Nephron progenitor cell (in vitro differentiated cells): Measurements from ENCODE around the gene KCTD7.
"Not testable (repeated sequence)": the region's sequence is repeated elsewhere in the genome, so short reads cannot be mapped to it uniquely, and the experiment has no call there.

ENCODE experiments used
- DNase-seq: peaks from one replicate; pipeline ENCODE4 v3.0.0; 2021
- H3K27ac Mint-ChIP-seq: 2 replicates; pipeline ENCODE4 v1.8.0; 2021; ENCODE audit warnings: mild to moderate bottlenecking, moderate library complexity, mixed read lengths
- H3K27me3 Mint-ChIP-seq: 2 replicates; pipeline ENCODE4 v1.8.0; 2021; ENCODE audit warnings: mild to moderate bottlenecking, low read depth, mixed read lengths; ENCODE audit not compliant: poor library complexity
- H3K36me3 Mint-ChIP-seq: 2 replicates; pipeline ENCODE4 v1.8.0; 2021; ENCODE audit warnings: low read depth, mixed read lengths
- H3K4me1 Mint-ChIP-seq: 2 replicates; pipeline ENCODE4 v1.8.0; 2021; ENCODE audit warnings: mixed read lengths
- H3K4me3 Mint-ChIP-seq: 2 replicates; pipeline ENCODE4 v1.8.0; 2021; ENCODE audit warnings: mild to moderate bottlenecking, moderate library complexity, mixed read lengths
- H3K9me3 Mint-ChIP-seq: 2 replicates; pipeline ENCODE4 v1.8.0; 2021; ENCODE audit warnings: mild to moderate bottlenecking, moderate library complexity, mixed read lengths
- CTCF ChIP-seq: fragments of 200-600 bp; sonication (generic); IDR thresholded peaks from 2 replicates; pipeline ENCODE4 v1.5.0; 2021; ENCODE audit warnings: antibody characterized with exemption

Gene KCTD7

GRCh38 chr7:66679633-66680244 lies 51.1 kb downstream of the KCTD7 start:
- no peak for TF ChIP-seq CTCF
- DNase-seq, result no peak
- Mint-ChIP-seq H3K27me3 (peaks cover 10% of the 10 kb centered on the region), H3K4me1 (peaks cover 17% of the 10 kb centered on the region), H3K27ac (peak overlapping the region; percentile 92), H3K9me3 (no peaks in the 10 kb centered on the region), H3K36me3 (peaks cover 6% of the 10 kb centered on the region), H3K4me3 (no peak overlapping the region)

- H3K27ac Mint-ChIP-seq, result peak overlapping the region; percentile 93
- H3K27me3 Mint-ChIP-seq, result peaks cover 10% of the 10 kb centered on the region
- peak; percentile 92 for DNase-seq
- H3K4me3 Mint-ChIP-seq, result peak overlapping the region; percentile 89
- no peak for TF ChIP-seq CTCF
- peaks cover 18% of the 10 kb centered on the region for H3K36me3 Mint-ChIP-seq
- H3K9me3 Mint-ChIP-seq, result peaks cover 4% of the 10 kb centered on the region
- H3K4me1 Mint-ChIP-seq, result peaks cover 17% of the 10 kb centered on the region
These were observed 53.0 kb downstream of the KCTD7 start for GRCh38 chr7:66681491-66682349.

- peaks cover 9% of the 10 kb centered on the region for H3K9me3 Mint-ChIP-seq
- H3K4me1 Mint-ChIP-seq, result peaks cover 17% of the 10 kb centered on the region
- no peak for TF ChIP-seq CTCF
- H3K4me3 Mint-ChIP-seq, result peak overlapping the region; percentile 89
- DNase-seq, result no peak
- H3K27ac Mint-ChIP-seq, result no peak overlapping the region
- peaks cover 10% of the 10 kb centered on the region for H3K27me3 Mint-ChIP-seq
- H3K36me3 Mint-ChIP-seq, result peaks cover 23% of the 10 kb centered on the region
These were observed 53.8 kb downstream of the KCTD7 start for GRCh38 chr7:66682350-66683093.

- H3K27me3 Mint-ChIP-seq, result peaks cover 10% of the 10 kb centered on the region
- not testable (repeated sequence) for DNase-seq, H3K27ac Mint-ChIP-seq
- H3K36me3 Mint-ChIP-seq, result peaks cover 31% of the 10 kb centered on the region
- peaks cover 16% of the 10 kb centered on the region for H3K9me3 Mint-ChIP-seq
- peaks cover 17% of the 10 kb centered on the region for H3K4me1 Mint-ChIP-seq
- peak overlapping the region; percentile 89 for H3K4me3 Mint-ChIP-seq
These were observed 54.6 kb downstream of the KCTD7 start for GRCh38 chr7:66683094-66683769.

GRCh38 chr7:66683770-66684123 lies 55.1 kb downstream of the KCTD7 start:
- H3K4me3 Mint-ChIP-seq, result peak overlapping the region; percentile 67
- H3K27ac Mint-ChIP-seq, result no peak overlapping the region
- peaks cover 10% of the 10 kb centered on the region for H3K27me3 Mint-ChIP-seq
- TF ChIP-seq CTCF, result no peak
- peaks cover 34% of the 10 kb centered on the region for H3K36me3 Mint-ChIP-seq
- no peak for DNase-seq
- peaks cover 20% of the 10 kb centered on the region for H3K9me3 Mint-ChIP-seq
- peaks cover 17% of the 10 kb centered on the region for H3K4me1 Mint-ChIP-seq

- Mint-ChIP-seq H3K9me3 (peaks cover 20% of the 10 kb centered on the region), H3K36me3 (peaks cover 31% of the 10 kb centered on the region), H3K27me3 (peaks cover 10% of the 10 kb centered on the region), H3K4me1 (peaks cover 17% of the 10 kb centered on the region)
- H3K4me3 Mint-ChIP-seq, H3K27ac Mint-ChIP-seq, DNase-seq: not testable (repeated sequence)
These were observed 57.0 kb downstream of the KCTD7 start for GRCh38 chr7:66685663-66686062.
